HEK293 (cell line): ENCODE data around the gene LRRC7.

Experiments
- CTCF ChIA-PET: fragments of 350-600 bp; formaldehyde crosslinking; extraction: SDS; loops from one replicate; lab custom pipeline; 2021; ENCODE audit warnings: antibody characterized with exemption; lab: Yijun Ruan, JAX
- POLR2A ChIA-PET: fragments of 300-600 bp; formaldehyde crosslinking; extraction: SDS; loops from one replicate; lab custom pipeline; 2020; ENCODE audit warnings: antibody characterized with exemption, inconsistent platforms; lab: Yijun Ruan, JAX
- H3K27ac ChIP-seq: fragments of 200-500 bp; sonication (Bioruptor generic); 2 replicates; pipeline ENCODE4 v1.5.1; 2014; ENCODE audit warnings: low read depth, low read length, control low read depth, inconsistent platforms; ENCODE audit errors: extremely low read depth
- H3K36me3 ChIP-seq, 2 experiments: fragments of 200-500 bp in 1 of 2; sonication (Bioruptor generic) in 1 of 2; 1 replicate in 1 of 2; 2 replicates in 1 of 2; pipeline ENCODE4 v1.5.1; 2014 to 2017; ENCODE audit warnings: inconsistent platforms in 2 of 2, low read length in 2 of 2; ENCODE audit not compliant: control insufficient read depth in 2 of 2, insufficient read depth in 1 of 2
- H3K4me1 ChIP-seq: fragments of 200-500 bp; sonication (Bioruptor generic); 2 replicates; pipeline ENCODE4 v1.5.1; 2014; ENCODE audit warnings: mild to moderate bottlenecking, low read length, inconsistent platforms; ENCODE audit not compliant: control insufficient read depth, insufficient read depth
- H3K4me3 ChIP-seq: 2 replicates; pipeline ENCODE4 v1.5.1; 2011; ENCODE audit warnings: low read depth, mild to moderate bottlenecking, control low read depth, low read length, moderate library complexity
- H3K9me3 ChIP-seq: fragments of 200-500 bp; sonication (Bioruptor generic); 2 replicates; pipeline ENCODE4 v1.5.1; 2014; ENCODE audit warnings: low read depth, low read length, inconsistent platforms; ENCODE audit not compliant: control insufficient read depth, insufficient read depth
- GLI4 ChIP-seq: fragments of 450-650 bp; formaldehyde crosslinking; IDR thresholded peaks from 2 replicates; pipeline ENCODE4 v1.5.1; 2016; ENCODE audit warnings: missing biosample characterization, missing genetic modification characterization
- GLIS1 ChIP-seq: fragments of 450-650 bp; formaldehyde crosslinking; IDR thresholded peaks from 2 replicates; pipeline ENCODE4 v1.5.1; 2016; ENCODE audit warnings: missing biosample characterization, missing genetic modification characterization
- KLF10 ChIP-seq: fragments of 450-650 bp; IDR thresholded peaks from 2 replicates; pipeline ENCODE4 v1.5.1; 2018; ENCODE audit warnings: missing biosample characterization, mild to moderate bottlenecking, missing genetic modification characterization
- KLF9 ChIP-seq: fragments of 450-650 bp; formaldehyde crosslinking; IDR thresholded peaks from 2 replicates; pipeline ENCODE4 v1.5.1; 2016; ENCODE audit warnings: missing biosample characterization, missing genetic modification characterization, low read depth
- PRDM1 ChIP-seq: fragments of 450-650 bp; formaldehyde crosslinking; IDR thresholded peaks from 2 replicates; pipeline ENCODE4; 2016; ENCODE audit warnings: missing biosample characterization, missing genetic modification characterization
- SCRT2 ChIP-seq: fragments of 450-650 bp; formaldehyde crosslinking; IDR thresholded peaks from 2 replicates; pipeline ENCODE4 v1.5.1; 2016; ENCODE audit warnings: missing biosample characterization, missing genetic modification characterization
- SETDB1 ChIP-seq: IDR thresholded peaks from one replicate; pipeline ENCODE4 v1.6.1; 2017; ENCODE audit warnings: mild to moderate bottlenecking, low read length, moderate library complexity, mixed read lengths; ENCODE audit not compliant: insufficient read length
- SP3 ChIP-seq: fragments of 450-650 bp; formaldehyde crosslinking; IDR thresholded peaks from 2 replicates; pipeline ENCODE4 v1.5.1; 2016; ENCODE audit warnings: missing biosample characterization, missing genetic modification characterization
- ZBTB20 ChIP-seq: fragments of 450-650 bp; formaldehyde crosslinking; IDR thresholded peaks from 2 replicates; pipeline ENCODE4 v1.5.1; 2016; ENCODE audit warnings: missing biosample characterization, missing genetic modification characterization
- ZFHX2 ChIP-seq: fragments of 450-650 bp; formaldehyde crosslinking; conservative IDR thresholded peaks from 2 replicates; pipeline ENCODE4 v1.5.1; 2016; ENCODE audit warnings: missing biosample characterization, missing genetic modification characterization
- ZFP41 ChIP-seq: fragments of 450-650 bp; formaldehyde crosslinking; IDR thresholded peaks from 2 replicates; pipeline ENCODE4 v1.5.1; 2016; ENCODE audit warnings: missing biosample characterization, missing genetic modification characterization, borderline replicate concordance
- ZFP69B ChIP-seq: fragments of 450-650 bp; formaldehyde crosslinking; IDR thresholded peaks from 2 replicates; pipeline ENCODE4 v1.5.1; 2016; ENCODE audit warnings: missing biosample characterization, missing genetic modification characterization
- ZNF10 ChIP-seq: fragments of 450-650 bp; formaldehyde crosslinking; IDR thresholded peaks from 2 replicates; pipeline ENCODE4 v1.5.1; 2017; ENCODE audit warnings: missing biosample characterization, missing genetic modification characterization
- ZNF19 ChIP-seq: fragments of 450-650 bp; formaldehyde crosslinking; IDR thresholded peaks from 2 replicates; pipeline ENCODE4; 2016; ENCODE audit warnings: missing biosample characterization, missing genetic modification characterization, low read depth
- ZNF274 ChIP-seq, 2 experiments: fragments of 200-500 bp in 1 of 2; fragments of 450-650 bp in 1 of 2; sonication (Bioruptor generic) in 1 of 2; formaldehyde crosslinking in 1 of 2; IDR thresholded peaks; 2 replicates each; pipeline versions ENCODE4 v1.5.1 to v1.6.1; 2014 to 2016; ENCODE audit warnings: borderline replicate concordance in 1 of 2, inconsistent platforms in 1 of 2, low read length in 1 of 2, missing biosample characterization in 1 of 2, missing genetic modification characterization in 1 of 2
- ZNF302 ChIP-seq: fragments of 450-650 bp; formaldehyde crosslinking; IDR thresholded peaks from 2 replicates; pipeline ENCODE4 v1.5.1; 2016; ENCODE audit warnings: missing biosample characterization, missing genetic modification characterization, low read depth
- ZNF311 ChIP-seq: fragments of 450-650 bp; formaldehyde crosslinking; IDR thresholded peaks from 2 replicates; pipeline ENCODE4 v1.5.1; 2017; ENCODE audit warnings: missing biosample characterization, missing genetic modification characterization, borderline replicate concordance
- ZNF548 ChIP-seq: fragments of 450-650 bp; formaldehyde crosslinking; IDR thresholded peaks from 2 replicates; pipeline ENCODE4 v1.5.1; 2016; ENCODE audit warnings: missing biosample characterization, missing genetic modification characterization
- ZNF549 ChIP-seq: fragments of 450-650 bp; IDR thresholded peaks from 2 replicates; pipeline ENCODE4 v1.5.1; 2018; ENCODE audit warnings: missing biosample characterization, missing genetic modification characterization, mild to moderate bottlenecking, inconsistent platforms, moderate library complexity
- ZNF626 ChIP-seq: fragments of 450-650 bp; sonication (Bioruptor Pico); formaldehyde crosslinking; IDR thresholded peaks from 2 replicates; pipeline ENCODE4 v1.5.1; 2018; ENCODE audit warnings: missing biosample characterization, missing genetic modification characterization, inconsistent platforms
- ZNF660 ChIP-seq: fragments of 450-650 bp; IDR thresholded peaks from 2 replicates; pipeline ENCODE4 v1.5.1; 2018; ENCODE audit warnings: missing biosample characterization, mild to moderate bottlenecking, missing genetic modification characterization
- ZNF701 ChIP-seq: fragments of 450-650 bp; formaldehyde crosslinking; IDR thresholded peaks from 2 replicates; pipeline ENCODE4 v1.5.1; 2016; ENCODE audit warnings: missing biosample characterization, missing genetic modification characterization
- ZNF830 ChIP-seq: fragments of 450-650 bp; IDR thresholded peaks from 2 replicates; pipeline ENCODE4 v1.5.0; 2018; ENCODE audit warnings: missing biosample characterization, missing genetic modification characterization, low read depth, mild to moderate bottlenecking, moderate library complexity
- ZNF837 ChIP-seq: fragments of 450-650 bp; formaldehyde crosslinking; IDR thresholded peaks from 2 replicates; pipeline ENCODE4 v1.5.1; 2016; ENCODE audit warnings: missing biosample characterization, missing genetic modification characterization
- ZSCAN16 ChIP-seq: fragments of 450-650 bp; formaldehyde crosslinking; IDR thresholded peaks from 2 replicates; pipeline ENCODE4 v1.5.1; 2016; ENCODE audit warnings: missing biosample characterization, missing genetic modification characterization
- TF ChIP-seq, protein P1 (sequence below): fragments of 450-650 bp; formaldehyde crosslinking; IDR thresholded peaks from 2 replicates; pipeline ENCODE4 v1.5.1; 2016; ENCODE audit warnings: missing biosample characterization, missing genetic modification characterization
- TF ChIP-seq, protein P2 (sequence below): fragments of 450-650 bp; formaldehyde crosslinking; IDR thresholded peaks from 2 replicates; pipeline ENCODE4 v1.5.1; 2016; ENCODE audit warnings: missing biosample characterization, missing genetic modification characterization
- TF ChIP-seq, protein P3 (sequence below): IDR thresholded peaks from 2 replicates; pipeline ENCODE4 v1.6.1; 2011; ENCODE audit warnings: mild to moderate bottlenecking, low read depth, low read length, borderline replicate concordance

The LRRC7 gene

DNA sequence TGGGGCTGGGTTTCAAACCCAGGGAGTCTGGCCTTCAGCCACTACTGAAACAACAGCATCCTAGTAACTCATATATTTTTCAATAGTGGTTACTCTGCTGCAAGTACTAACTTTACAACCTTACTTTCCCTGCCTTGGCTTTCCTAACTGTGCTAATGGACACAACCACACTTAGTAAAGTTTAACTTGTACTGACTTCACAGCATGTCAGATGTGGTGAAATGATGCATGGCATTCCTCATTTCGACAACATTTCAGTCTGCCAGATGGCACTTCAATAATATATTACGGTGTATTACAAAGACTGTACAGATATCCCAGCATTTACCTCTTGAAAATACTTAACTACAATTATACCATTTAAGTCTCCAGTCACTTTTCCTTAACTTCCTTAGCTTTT, 27.8 kb downstream of the LRRC7 start (continued):
- TF ChIP-seq ZFP41 (no peak), ZNF549 (no peak), ZNF311 (no peak)

DNA sequence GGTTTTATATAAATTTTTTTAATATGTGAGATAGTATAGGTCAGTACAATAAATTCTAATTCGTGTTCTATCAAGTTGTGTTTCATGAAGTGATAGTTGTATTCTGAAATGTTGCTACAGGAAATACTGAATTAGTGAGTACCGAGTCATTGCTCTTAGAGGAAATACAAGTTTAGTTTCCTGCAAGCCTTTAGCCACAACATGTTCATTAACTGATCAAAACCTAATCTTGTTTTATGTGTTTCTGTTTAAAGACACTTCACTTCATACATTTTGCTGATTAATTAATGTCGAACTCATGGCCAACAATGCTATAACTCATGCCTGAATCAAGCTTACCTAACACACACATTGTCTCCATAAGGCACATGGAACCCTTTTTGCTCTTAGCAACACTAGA, 43.6 kb downstream of the LRRC7 start:
- H3K27ac ChIP-seq, result no peak overlapping the region
- CTCF ChIA-PET, result no interaction called here
- POLR2A ChIA-PET, result no interaction called here
- no peak overlapping the region for H3K4me3 ChIP-seq
- H3K4me1 ChIP-seq, result no peaks in the 10 kb centered on the region
- H3K36me3 ChIP-seq, result no peaks in the 10 kb centered on the region
- no peaks in the 10 kb centered on the region for H3K9me3 ChIP-seq
- TF ChIP-seq PRDM1 (tag by site-specific recombination), result no peak
- no peak for TF ChIP-seq GLIS1
- TF ChIP-seq ZSCAN16, result no peak
- TF ChIP-seq ZNF626 (tag by site-specific recombination), result no peak
- TF ChIP-seq ZNF302 (tag by site-specific recombination), result no peak
- TF ChIP-seq SETDB1, result no peak
- TF ChIP-seq, protein P1, sequence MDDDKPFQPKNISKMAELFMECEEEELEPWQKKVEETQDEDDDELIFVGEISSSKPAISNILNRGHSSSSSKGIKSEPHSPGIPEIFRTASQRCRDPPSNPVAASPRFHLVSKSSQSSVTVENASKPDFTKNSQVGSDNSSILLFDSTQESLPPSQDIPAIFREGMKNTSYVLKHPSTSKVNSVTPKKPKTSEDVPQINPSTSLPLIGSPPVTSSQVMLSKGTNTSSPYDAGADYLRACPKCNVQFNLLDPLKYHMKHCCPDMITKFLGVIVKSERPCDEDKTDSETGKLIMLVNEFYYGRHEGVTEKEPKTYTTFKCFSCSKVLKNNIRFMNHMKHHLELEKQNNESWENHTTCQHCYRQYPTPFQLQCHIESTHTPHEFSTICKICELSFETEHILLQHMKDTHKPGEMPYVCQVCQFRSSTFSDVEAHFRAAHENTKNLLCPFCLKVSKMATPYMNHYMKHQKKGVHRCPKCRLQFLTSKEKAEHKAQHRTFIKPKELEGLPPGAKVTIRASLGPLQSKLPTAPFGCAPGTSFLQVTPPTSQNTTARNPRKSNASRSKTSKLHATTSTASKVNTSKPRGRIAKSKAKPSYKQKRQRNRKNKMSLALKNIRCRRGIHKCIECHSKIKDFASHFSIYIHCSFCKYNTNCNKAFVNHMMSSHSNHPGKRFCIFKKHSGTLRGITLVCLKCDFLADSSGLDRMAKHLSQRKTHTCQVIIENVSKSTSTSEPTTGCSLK (tag by site-specific recombination), result no peak
- TF ChIP-seq ZFHX2 (tag by site-specific recombination), result no peak
- no peak for TF ChIP-seq ZNF10
- TF ChIP-seq ZNF837 (tag by site-specific recombination), result no peak
- no peak for TF ChIP-seq SP3
- no peak for TF ChIP-seq GLI4 (tag by site-specific recombination)
- TF ChIP-seq SCRT2 (tag by site-specific recombination), result no peak
- no peak for TF ChIP-seq ZNF660
- no peak for TF ChIP-seq ZFP41

DNA sequence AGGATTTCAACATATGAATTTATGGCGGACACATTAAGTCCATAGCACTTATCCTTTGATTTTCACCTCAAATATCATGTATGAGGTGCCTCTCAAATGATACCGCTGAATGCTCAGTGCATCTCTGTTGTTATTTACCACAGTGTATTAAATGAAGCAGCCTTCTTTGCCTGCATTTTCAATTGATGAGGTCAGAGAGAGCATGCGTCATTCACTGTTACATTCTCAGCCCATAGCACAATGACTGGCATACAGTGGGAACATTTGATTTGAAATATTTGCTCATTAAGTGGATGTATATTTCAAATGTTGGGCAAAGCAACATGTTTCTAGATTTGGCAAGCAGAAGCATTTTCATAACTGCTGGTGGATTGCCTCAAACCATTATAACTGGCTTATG, 45.7 kb downstream of the LRRC7 start:
- H3K9me3 ChIP-seq, result no peaks in the 10 kb centered on the region
- CTCF ChIA-PET, result no interaction called here
- TF ChIP-seq, protein P2, sequence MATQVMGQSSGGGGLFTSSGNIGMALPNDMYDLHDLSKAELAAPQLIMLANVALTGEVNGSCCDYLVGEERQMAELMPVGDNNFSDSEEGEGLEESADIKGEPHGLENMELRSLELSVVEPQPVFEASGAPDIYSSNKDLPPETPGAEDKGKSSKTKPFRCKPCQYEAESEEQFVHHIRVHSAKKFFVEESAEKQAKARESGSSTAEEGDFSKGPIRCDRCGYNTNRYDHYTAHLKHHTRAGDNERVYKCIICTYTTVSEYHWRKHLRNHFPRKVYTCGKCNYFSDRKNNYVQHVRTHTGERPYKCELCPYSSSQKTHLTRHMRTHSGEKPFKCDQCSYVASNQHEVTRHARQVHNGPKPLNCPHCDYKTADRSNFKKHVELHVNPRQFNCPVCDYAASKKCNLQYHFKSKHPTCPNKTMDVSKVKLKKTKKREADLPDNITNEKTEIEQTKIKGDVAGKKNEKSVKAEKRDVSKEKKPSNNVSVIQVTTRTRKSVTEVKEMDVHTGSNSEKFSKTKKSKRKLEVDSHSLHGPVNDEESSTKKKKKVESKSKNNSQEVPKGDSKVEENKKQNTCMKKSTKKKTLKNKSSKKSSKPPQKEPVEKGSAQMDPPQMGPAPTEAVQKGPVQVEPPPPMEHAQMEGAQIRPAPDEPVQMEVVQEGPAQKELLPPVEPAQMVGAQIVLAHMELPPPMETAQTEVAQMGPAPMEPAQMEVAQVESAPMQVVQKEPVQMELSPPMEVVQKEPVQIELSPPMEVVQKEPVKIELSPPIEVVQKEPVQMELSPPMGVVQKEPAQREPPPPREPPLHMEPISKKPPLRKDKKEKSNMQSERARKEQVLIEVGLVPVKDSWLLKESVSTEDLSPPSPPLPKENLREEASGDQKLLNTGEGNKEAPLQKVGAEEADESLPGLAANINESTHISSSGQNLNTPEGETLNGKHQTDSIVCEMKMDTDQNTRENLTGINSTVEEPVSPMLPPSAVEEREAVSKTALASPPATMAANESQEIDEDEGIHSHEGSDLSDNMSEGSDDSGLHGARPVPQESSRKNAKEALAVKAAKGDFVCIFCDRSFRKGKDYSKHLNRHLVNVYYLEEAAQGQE (tag by site-specific recombination), result no peak
- H3K36me3 ChIP-seq, result no peaks in the 10 kb centered on the region
- H3K27ac ChIP-seq, result no peak overlapping the region
- POLR2A ChIA-PET, result no interaction called here
- no peak overlapping the region for H3K4me3 ChIP-seq
- H3K4me1 ChIP-seq, result no peaks in the 10 kb centered on the region

DNA sequence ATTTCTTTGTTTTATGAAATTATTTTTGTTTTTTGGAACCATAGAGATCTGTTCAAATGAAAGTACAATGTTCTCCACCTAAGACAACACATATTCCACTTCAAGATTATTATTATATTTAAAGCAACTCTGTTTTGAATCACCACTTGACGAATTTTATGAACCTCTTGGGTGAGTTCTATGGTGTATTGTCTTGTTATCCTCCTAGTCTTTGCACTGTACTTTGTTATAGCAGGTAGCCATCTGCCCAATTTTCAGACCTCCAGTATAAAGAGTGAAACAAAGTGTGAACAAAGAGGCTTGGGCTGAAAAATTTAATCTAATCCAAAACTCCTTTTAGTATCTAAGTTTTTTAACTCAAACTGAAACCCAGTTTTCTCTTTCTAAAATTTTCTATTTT, 71.0 kb downstream of the LRRC7 start:
- POLR2A ChIA-PET, result no interaction called here
- Histone ChIP-seq H3K36me3 (no peaks in the 10 kb centered on the region), H3K4me1 (no peaks in the 10 kb centered on the region), H3K27ac (no peak overlapping the region), H3K4me3 (no peak overlapping the region), H3K9me3 (no peaks in the 10 kb centered on the region)
- CTCF ChIA-PET, result no interaction called here
- TF ChIP-seq, protein P3, sequence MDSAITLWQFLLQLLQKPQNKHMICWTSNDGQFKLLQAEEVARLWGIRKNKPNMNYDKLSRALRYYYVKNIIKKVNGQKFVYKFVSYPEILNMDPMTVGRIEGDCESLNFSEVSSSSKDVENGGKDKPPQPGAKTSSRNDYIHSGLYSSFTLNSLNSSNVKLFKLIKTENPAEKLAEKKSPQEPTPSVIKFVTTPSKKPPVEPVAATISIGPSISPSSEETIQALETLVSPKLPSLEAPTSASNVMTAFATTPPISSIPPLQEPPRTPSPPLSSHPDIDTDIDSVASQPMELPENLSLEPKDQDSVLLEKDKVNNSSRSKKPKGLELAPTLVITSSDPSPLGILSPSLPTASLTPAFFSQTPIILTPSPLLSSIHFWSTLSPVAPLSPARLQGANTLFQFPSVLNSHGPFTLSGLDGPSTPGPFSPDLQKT, result no peak
- TF ChIP-seq KLF10 (tag by site-specific recombination) (no peak), ZNF830 (no peak), ZFP69B (tag by site-specific recombination) (no peak), ZBTB20 (tag by site-specific recombination) (no peak), KLF9 (tag by site-specific recombination) (no peak), ZNF274 (IDR thresholded peaks at IDR 0.05; ENCODE audit: low read length) (no peak), ZNF274 (tag by site-specific recombination; IDR thresholded peaks at IDR 0.05; ENCODE audit: borderline replicate concordance) (no peak), ZNF548 (tag by site-specific recombination) (no peak), SCRT2 (tag by site-specific recombination) (no peak), ZNF701 (no peak), ZNF19 (tag by site-specific recombination) (no peak)
